SK-N-SH (cell line): ENCODE measurements around the gene PTPRB. TPM values are rescaled to one million over a fixed set of nuclear protein-coding genes. Genes with fewer than 3 reads are reported as not detected.

ENCODE experiments used
- CTCF ChIA-PET: fragments of 300-600, 350-600 bp; formaldehyde crosslinking; extraction: SDS; loops from one replicate; lab custom pipeline; 2021; lab: Yijun Ruan, JAX
- POLR2A ChIA-PET: fragments of 350-600 bp; sonication (Branson Sonifier 250); formaldehyde crosslinking; extraction: SDS; loops from one replicate; lab custom pipeline; 2020; ENCODE audit warnings: antibody characterized with exemption, inconsistent platforms; lab: Yijun Ruan, JAX
- DNase-seq: peaks from one replicate; pipeline ENCODE4 v3.0.0; 2012
- H2AFZ ChIP-seq: fragments of 200-600 bp; sonication (generic); 2 replicates; pipeline ENCODE4 v1.8.1; 2016; ENCODE audit warnings: antibody characterized with exemption, mild to moderate bottlenecking, low read depth
- H3F3A ChIP-seq: fragments of 200-600 bp; sonication (generic); replicated peaks from 2 replicates; pipeline ENCODE3; 2016; ENCODE audit warnings: antibody characterized with exemption, mild to moderate bottlenecking; ENCODE audit not compliant: insufficient read depth
- H3K27ac ChIP-seq, 2 experiments: fragments of 200-500 bp in 1 of 2; fragments of 200-600 bp in 1 of 2; sonication (Bioruptor generic) in 1 of 2; sonication (generic), shearing (Covaris generic) in 1 of 2; 2 replicates each; pipeline versions ENCODE4 v1.5.1 to v1.6.1; 2014 to 2016; ENCODE audit warnings: low read depth in 2 of 2, inconsistent platforms in 1 of 2, low read length in 1 of 2, mild to moderate bottlenecking in 1 of 2, mixed read lengths in 1 of 2
- H3K27me3 ChIP-seq: fragments of 200-600 bp; sonication (generic), shearing (Covaris generic); 2 replicates; pipeline ENCODE4 v1.6.1; 2016; ENCODE audit warnings: mixed run types; ENCODE audit not compliant: insufficient read depth
- H3K36me3 ChIP-seq, 2 experiments: fragments of 200-500 bp in 1 of 2; fragments of 200-600 bp in 1 of 2; sonication (Bioruptor generic) in 1 of 2; sonication (generic) in 1 of 2; replicated peaks in 1 of 2; 2 replicates each; pipeline versions ENCODE3 to v1.5.1; 2014 to 2016; ENCODE audit warnings: low read length in 1 of 2, mild to moderate bottlenecking in 1 of 2; ENCODE audit not compliant: insufficient read depth in 2 of 2, control insufficient read depth in 1 of 2
- H3K4me1 ChIP-seq, 2 experiments: fragments of 200-500 bp in 1 of 2; fragments of 200-600 bp in 1 of 2; sonication (Bioruptor generic) in 1 of 2; sonication (generic), shearing (Covaris generic) in 1 of 2; 2 replicates each; pipeline versions ENCODE4 v1.5.1 to v1.6.1; 2014 to 2016; ENCODE audit warnings: low read depth in 1 of 2, low read length in 1 of 2, mixed run types in 1 of 2; ENCODE audit not compliant: insufficient read depth in 2 of 2, control insufficient read depth in 1 of 2
- H3K4me2 ChIP-seq: fragments of 200-600 bp; sonication (generic), shearing (Covaris generic); 2 replicates; pipeline ENCODE4 v1.6.1; 2017; ENCODE audit warnings: mixed run types
- H3K4me3 ChIP-seq, 2 experiments: fragments of 200-500 bp in 1 of 2; fragments of 200-600 bp in 1 of 2; sonication (Bioruptor generic) in 1 of 2; sonication (generic), shearing (Covaris generic) in 1 of 2; 2 replicates each; pipeline versions ENCODE4 v1.5.1 to v1.8.1; 2014 to 2016; ENCODE audit warnings: low read depth in 2 of 2, inconsistent platforms in 1 of 2, low read length in 1 of 2, mild to moderate bottlenecking in 1 of 2, mixed read lengths in 1 of 2, moderate library complexity in 1 of 2
- H3K79me2 ChIP-seq: fragments of 200-600 bp; sonication (generic); 2 replicates; pipeline ENCODE4 v1.8.1; 2017; ENCODE audit warnings: mild to moderate bottlenecking; ENCODE audit not compliant: insufficient read depth
- H3K9ac ChIP-seq: fragments of 200-600 bp; sonication (generic); 2 replicates; pipeline ENCODE4 v1.6.1; 2017; ENCODE audit warnings: mixed run types
- H3K9me2 ChIP-seq: fragments of 200-600 bp; sonication (generic); 2 replicates; pipeline ENCODE4 v1.6.1; 2017; ENCODE audit warnings: mixed run types
- H3K9me3 ChIP-seq: fragments of 200-600 bp; sonication (generic); 2 replicates; pipeline ENCODE4 v1.6.1; 2017; ENCODE audit warnings: mixed run types, mild to moderate bottlenecking, moderate library complexity
- H4K20me1 ChIP-seq: fragments of 200-600 bp; sonication (generic); 2 replicates; pipeline ENCODE4 v1.6.1; 2017; ENCODE audit warnings: mild to moderate bottlenecking, mixed run types; ENCODE audit not compliant: insufficient read depth
- EZH2phosphoT487 ChIP-seq: fragments of 200-600 bp; sonication (generic); IDR thresholded peaks from 2 replicates; pipeline ENCODE4 v1.6.1; 2017; ENCODE audit warnings: low read depth, mixed run types, mild to moderate bottlenecking, antibody characterized with exemption, moderate library complexity, borderline replicate concordance
- FOXM1 ChIP-seq: IDR thresholded peaks from 2 replicates; pipeline ENCODE4 v1.4.0; 2012; ENCODE audit warnings: low read depth, mild to moderate bottlenecking
- RAD21 ChIP-seq: IDR thresholded peaks from 2 replicates; pipeline ENCODE4 v1.6.1; 2012; ENCODE audit warnings: mild to moderate bottlenecking, low read length
- RCOR1 ChIP-seq: fragments of 150-350 bp; IDR thresholded peaks from 2 replicates; pipeline ENCODE4 v1.6.1; 2017; ENCODE audit warnings: antibody characterized with exemption, low read length
- RFX5 ChIP-seq: IDR thresholded peaks from 2 replicates; pipeline ENCODE4 v1.6.1; 2012; ENCODE audit warnings: mild to moderate bottlenecking, improper control_type of control experiment, low read length
- TCF12 ChIP-seq: IDR thresholded peaks from 2 replicates; pipeline ENCODE4 v1.4.0; 2012
- YY1 ChIP-seq: IDR thresholded peaks from 2 replicates; pipeline ENCODE4 v1.4.0; 2012; ENCODE audit warnings: low read depth, mild to moderate bottlenecking
- WGBS: methylation state at CpG from one replicate; pipeline ENCODE4 v1.1.6; 2017; ENCODE audit warnings: low lambda C conversion rate; 5-methylcytosine and 5-hydroxymethylcytosine counted together
- polyA plus RNA-seq, 3 experiments: library from polyadenylated mRNA; depleted of rRNA; stranded (reverse); fragments of >200 nt; gene quantifications; 2 replicates each; pipeline ENCODE4 v1.2.3, GENCODE V29; 2012
- TF ChIP-seq, protein P1 (sequence below): fragments of 150-350 bp; IDR thresholded peaks from 2 replicates; pipeline ENCODE4 v1.6.1; 2016; ENCODE audit warnings: mild to moderate bottlenecking, low read depth, low read length
- TF ChIP-seq, protein P2 (sequence below): fragments of 200-600 bp; sonication (generic); IDR thresholded peaks from 2 replicates; pipeline ENCODE4 v1.6.1; 2017; ENCODE audit warnings: antibody characterized with exemption, mild to moderate bottlenecking, moderate library complexity

Gene PTPRB
- polyA plus RNA-seq, 1 of the 3 experiments (the other 2 are of a cell fraction), result 1.1 TPM

DNA sequence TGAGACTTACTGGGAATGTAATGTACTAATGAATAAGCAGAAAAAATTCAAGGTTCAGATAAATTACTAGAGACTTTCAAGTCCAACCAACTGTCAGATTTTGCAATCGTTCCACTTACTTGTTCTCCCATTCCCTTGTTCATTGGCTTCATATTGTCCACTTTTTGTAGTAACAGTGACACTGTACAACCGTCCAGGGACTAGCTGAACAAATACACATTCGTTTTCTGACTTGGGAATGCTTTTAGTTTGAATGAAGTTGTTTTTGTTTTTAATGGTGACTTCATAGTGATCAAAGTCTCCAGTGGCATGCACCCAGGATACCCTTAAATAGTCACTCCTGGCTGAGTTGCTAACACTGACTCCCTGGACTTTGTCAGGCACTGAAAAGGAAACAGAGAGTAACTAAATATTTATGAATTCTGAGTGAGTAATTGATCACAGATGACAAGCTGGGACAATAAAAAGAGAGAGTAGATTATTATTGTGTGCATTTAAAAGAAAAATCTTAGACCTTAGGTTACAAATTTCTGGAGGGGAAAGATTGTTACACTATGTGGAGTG, 65.4 kb downstream of the PTPRB start (continued):
- TF ChIP-seq, protein P1, sequence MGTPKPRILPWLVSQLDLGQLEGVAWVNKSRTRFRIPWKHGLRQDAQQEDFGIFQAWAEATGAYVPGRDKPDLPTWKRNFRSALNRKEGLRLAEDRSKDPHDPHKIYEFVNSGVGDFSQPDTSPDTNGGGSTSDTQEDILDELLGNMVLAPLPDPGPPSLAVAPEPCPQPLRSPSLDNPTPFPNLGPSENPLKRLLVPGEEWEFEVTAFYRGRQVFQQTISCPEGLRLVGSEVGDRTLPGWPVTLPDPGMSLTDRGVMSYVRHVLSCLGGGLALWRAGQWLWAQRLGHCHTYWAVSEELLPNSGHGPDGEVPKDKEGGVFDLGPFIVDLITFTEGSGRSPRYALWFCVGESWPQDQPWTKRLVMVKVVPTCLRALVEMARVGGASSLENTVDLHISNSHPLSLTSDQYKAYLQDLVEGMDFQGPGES, result no peak
- TF ChIP-seq RFX5 (no peak), RAD21 (no peak), FOXM1 (no peak)
- TF ChIP-seq, protein P2, sequence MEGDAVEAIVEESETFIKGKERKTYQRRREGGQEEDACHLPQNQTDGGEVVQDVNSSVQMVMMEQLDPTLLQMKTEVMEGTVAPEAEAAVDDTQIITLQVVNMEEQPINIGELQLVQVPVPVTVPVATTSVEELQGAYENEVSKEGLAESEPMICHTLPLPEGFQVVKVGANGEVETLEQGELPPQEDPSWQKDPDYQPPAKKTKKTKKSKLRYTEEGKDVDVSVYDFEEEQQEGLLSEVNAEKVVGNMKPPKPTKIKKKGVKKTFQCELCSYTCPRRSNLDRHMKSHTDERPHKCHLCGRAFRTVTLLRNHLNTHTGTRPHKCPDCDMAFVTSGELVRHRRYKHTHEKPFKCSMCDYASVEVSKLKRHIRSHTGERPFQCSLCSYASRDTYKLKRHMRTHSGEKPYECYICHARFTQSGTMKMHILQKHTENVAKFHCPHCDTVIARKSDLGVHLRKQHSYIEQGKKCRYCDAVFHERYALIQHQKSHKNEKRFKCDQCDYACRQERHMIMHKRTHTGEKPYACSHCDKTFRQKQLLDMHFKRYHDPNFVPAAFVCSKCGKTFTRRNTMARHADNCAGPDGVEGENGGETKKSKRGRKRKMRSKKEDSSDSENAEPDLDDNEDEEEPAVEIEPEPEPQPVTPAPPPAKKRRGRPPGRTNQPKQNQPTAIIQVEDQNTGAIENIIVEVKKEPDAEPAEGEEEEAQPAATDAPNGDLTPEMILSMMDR, result no peak

DNA sequence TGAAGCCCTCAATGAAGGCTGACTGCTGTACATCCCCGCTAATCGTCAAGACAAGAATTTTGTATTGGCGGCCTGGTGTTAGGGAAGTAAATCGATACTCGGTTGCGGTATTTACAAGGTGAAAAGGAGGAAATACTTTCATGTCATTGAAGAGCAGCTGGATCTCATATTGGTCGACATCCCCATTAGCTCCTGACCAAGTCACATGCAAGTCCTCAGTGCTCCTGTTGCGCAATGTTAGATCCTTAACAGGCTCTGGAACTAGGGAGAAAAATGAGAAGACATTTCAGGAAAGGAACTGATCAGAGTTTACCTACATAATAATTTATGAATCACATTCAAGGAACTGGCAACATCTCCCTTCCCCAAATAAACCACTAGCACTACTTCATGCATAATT, 66.2 kb downstream of the PTPRB start:
- Histone ChIP-seq H3K4me2 (no peak overlapping the region), H3K79me2 (no peaks in the 10 kb centered on the region), H3K27ac (no peak overlapping the region), H3F3A (no peaks in the 10 kb centered on the region), H3K4me3 (no peak overlapping the region), H4K20me1 (no peaks in the 10 kb centered on the region), H3K4me1 (no peaks in the 10 kb centered on the region), H3K36me3 (no peaks in the 10 kb centered on the region), H3K9ac (no peak overlapping the region), H3K9me3 (no peaks in the 10 kb centered on the region), H2AFZ (no peak overlapping the region), H3K27me3 (no peaks in the 10 kb centered on the region), H3K9me2 (no peaks in the 10 kb centered on the region)
- TF ChIP-seq TCF12, result no peak
- TF ChIP-seq EZH2phosphoT487, result no peak
- CTCF ChIA-PET, result no interaction called here
- WGBS, result 86% methylated on average over 8 of the region's 8 CpGs
- POLR2A ChIA-PET, result no interaction called here
- DNase-seq, result no peak

DNA sequence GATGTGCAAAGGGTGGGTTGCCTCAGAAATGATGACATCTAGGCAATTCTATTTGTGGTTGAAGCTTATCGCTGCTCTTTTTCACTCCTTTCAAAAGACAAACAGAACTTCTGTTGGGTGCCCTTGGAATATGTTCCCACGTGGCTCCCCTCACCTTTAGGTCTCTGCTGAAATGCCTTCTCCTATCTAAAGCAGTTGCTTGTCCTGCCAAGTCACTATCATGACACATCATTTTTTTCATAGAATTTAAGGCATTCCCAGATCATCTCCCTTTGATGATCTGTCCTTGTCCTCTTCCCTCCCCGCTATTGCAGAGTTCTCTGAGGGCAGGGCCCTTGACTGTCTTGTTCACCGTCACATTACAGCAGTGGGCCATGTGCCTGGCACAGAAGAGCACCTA, 75.7 kb downstream of the PTPRB start:
- Histone ChIP-seq H3K9me2 (no peaks in the 10 kb centered on the region), H3K27me3 (no peaks in the 10 kb centered on the region), H3K36me3 (no peaks in the 10 kb centered on the region), H3K4me3 (no peak overlapping the region), H3K4me2 (no peak overlapping the region), H3K27ac (no peak overlapping the region), H3K9me3 (no peaks in the 10 kb centered on the region), H3K9ac (no peak overlapping the region), H3K4me1 (no peaks in the 10 kb centered on the region), H3K79me2 (no peaks in the 10 kb centered on the region), H3F3A (no peaks in the 10 kb centered on the region), H4K20me1 (no peaks in the 10 kb centered on the region), H2AFZ (no peak overlapping the region)
- DNase-seq, result no peak
- CTCF ChIA-PET, result interaction anchor here (2.5 kb wide), 1 partner anchor 661 kb away, joined by 8 read pairs; no protein-coding TSS in a partner anchor
- POLR2A ChIA-PET, result no interaction called here
- 61% methylated on average over 4 of the region's 4 CpGs for whole genome bisulfite sequencing
- TF ChIP-seq YY1 (no peak), RCOR1 (no peak)
